GM12865 (cell line): ENCODE data around the gene CGN.

Experiments
- DNase-seq: peaks from one replicate; pipeline ENCODE4 v3.0.0; 2010; ENCODE audit warnings: low read depth
- H3K4me3 ChIP-seq: 2 replicates; pipeline ENCODE4 v1.5.1; 2011; ENCODE audit warnings: mild to moderate bottlenecking, low read depth, low read length, control low read depth
- TF ChIP-seq, protein P1 (sequence below): IDR thresholded peaks from 2 replicates; pipeline ENCODE4 v1.5.1; 2011; ENCODE audit warnings: low read length, control low read depth, low read depth, inconsistent platforms; ENCODE audit not compliant: insufficient read depth; ENCODE audit errors: missing control alignments

The CGN gene

DNA sequence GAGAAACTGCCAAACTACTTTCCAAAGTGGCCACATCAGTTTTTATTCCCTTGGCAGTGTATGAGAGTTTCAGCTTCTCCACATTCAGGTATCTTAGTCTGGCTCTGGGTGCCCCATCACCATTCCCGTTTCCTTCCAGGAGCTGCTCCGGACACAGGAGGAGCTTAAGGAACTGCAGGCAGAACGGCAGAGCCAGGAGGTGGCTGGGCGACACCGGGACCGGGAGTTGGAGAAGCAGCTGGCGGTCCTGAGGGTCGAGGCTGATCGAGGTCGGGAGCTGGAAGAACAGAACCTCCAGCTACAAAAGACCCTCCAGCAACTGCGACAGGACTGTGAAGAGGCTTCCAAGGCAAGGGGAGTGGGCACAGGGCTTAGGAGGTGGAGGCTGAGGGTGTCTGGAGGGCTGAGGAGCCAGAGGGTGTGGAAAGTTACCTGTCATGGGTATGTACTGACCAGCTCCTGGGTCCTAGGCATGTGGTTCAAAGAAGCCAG is 18.1 kb downstream of the CGN start:
- H3K4me3 ChIP-seq, result no peak overlapping the region
- no peak for DNase-seq
- TF ChIP-seq, protein P1, sequence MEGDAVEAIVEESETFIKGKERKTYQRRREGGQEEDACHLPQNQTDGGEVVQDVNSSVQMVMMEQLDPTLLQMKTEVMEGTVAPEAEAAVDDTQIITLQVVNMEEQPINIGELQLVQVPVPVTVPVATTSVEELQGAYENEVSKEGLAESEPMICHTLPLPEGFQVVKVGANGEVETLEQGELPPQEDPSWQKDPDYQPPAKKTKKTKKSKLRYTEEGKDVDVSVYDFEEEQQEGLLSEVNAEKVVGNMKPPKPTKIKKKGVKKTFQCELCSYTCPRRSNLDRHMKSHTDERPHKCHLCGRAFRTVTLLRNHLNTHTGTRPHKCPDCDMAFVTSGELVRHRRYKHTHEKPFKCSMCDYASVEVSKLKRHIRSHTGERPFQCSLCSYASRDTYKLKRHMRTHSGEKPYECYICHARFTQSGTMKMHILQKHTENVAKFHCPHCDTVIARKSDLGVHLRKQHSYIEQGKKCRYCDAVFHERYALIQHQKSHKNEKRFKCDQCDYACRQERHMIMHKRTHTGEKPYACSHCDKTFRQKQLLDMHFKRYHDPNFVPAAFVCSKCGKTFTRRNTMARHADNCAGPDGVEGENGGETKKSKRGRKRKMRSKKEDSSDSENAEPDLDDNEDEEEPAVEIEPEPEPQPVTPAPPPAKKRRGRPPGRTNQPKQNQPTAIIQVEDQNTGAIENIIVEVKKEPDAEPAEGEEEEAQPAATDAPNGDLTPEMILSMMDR, result no peak

DNA sequence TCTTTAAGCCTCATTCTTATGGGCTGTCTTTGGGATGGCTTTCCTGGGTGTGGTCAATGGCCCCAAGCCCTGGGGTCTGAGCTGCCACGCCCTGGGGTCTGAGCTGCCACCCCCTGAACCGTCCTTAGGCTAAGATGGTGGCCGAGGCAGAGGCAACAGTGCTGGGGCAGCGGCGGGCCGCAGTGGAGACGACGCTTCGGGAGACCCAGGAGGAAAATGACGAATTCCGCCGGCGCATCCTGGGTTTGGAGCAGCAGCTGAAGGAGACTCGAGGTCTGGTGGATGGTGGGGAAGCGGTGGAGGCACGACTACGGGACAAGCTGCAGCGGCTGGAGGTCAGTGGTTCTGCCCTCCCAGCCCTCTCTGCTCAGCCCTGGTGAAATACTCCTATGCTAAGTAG is 18.6 kb downstream of the CGN start:
- TF ChIP-seq, protein P1, result no peak
- H3K4me3 ChIP-seq, result no peak overlapping the region
- no peak for DNase-seq

DNA sequence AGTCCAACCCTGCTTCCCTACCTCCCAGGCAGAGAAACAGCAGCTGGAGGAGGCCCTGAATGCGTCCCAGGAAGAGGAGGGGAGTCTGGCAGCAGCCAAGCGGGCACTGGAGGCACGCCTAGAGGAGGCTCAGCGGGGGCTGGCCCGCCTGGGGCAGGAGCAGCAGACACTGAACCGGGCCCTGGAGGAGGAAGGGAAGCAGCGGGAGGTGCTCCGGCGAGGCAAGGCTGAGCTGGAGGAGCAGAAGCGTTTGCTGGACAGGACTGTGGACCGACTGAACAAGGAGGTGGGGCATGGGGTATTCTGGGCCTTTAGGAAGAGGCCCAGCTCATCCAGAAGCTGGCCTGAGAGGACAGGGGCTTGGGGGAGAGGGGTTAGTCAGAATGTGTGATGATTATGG is 19.3 kb downstream of the CGN start:
- TF ChIP-seq, protein P1, result no peak
- no peak for DNase-seq
- H3K4me3 ChIP-seq, result no peak overlapping the region

DNA sequence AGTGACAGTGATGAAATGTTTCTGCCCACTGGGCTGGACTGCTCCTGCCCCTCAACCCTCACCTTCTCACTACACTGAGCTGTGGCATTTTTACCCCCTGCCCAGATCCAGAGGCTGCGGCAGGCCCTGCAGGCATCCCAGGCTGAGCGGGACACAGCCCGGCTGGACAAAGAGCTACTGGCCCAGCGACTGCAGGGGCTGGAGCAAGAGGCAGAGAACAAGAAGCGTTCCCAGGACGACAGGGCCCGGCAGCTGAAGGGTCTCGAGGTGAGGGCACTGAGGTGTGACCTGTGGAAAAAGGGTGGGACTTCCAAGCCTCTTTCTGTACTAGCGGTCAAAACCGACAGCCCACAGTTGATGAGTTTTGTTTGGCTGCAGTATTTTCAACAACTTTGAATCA is 22.7 kb downstream of the CGN start:
- no peak for DNase-seq
- TF ChIP-seq, protein P1, result no peak
- no peak overlapping the region for H3K4me3 ChIP-seq

DNA sequence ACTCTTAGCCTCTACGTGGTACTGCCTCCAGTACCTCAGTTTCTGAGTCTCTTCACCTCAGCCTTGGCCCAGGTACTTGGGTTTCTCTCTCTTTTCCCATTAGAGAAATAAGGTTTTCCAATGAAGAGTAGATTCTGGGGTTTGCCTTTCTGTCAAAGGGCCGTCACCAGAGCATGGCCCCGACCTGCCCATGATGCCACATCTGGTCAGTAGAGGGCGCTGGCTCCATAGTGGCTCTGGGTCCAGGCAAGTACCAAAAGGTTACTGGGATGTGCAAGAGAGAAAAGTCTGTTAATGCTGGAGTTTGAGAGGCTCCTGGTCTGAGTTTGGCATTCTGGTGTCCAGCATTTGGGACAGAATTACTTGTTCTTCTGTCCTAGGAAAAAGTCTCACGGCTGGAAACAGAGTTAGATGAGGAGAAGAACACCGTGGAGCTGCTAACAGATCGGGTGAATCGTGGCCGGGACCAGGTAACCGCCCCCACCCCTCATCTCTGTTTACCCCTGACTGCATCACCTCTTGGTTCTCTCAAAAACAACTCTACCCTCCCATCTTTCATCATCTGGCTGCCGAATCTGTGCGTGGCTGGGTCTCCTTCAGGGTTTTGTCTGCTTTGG is 23.6 kb downstream of the CGN start:
- DNase-seq, result peak; percentile 80
- TF ChIP-seq, protein P1, result peak; percentile 91
- H3K4me3 ChIP-seq, result no peak overlapping the region

DNA sequence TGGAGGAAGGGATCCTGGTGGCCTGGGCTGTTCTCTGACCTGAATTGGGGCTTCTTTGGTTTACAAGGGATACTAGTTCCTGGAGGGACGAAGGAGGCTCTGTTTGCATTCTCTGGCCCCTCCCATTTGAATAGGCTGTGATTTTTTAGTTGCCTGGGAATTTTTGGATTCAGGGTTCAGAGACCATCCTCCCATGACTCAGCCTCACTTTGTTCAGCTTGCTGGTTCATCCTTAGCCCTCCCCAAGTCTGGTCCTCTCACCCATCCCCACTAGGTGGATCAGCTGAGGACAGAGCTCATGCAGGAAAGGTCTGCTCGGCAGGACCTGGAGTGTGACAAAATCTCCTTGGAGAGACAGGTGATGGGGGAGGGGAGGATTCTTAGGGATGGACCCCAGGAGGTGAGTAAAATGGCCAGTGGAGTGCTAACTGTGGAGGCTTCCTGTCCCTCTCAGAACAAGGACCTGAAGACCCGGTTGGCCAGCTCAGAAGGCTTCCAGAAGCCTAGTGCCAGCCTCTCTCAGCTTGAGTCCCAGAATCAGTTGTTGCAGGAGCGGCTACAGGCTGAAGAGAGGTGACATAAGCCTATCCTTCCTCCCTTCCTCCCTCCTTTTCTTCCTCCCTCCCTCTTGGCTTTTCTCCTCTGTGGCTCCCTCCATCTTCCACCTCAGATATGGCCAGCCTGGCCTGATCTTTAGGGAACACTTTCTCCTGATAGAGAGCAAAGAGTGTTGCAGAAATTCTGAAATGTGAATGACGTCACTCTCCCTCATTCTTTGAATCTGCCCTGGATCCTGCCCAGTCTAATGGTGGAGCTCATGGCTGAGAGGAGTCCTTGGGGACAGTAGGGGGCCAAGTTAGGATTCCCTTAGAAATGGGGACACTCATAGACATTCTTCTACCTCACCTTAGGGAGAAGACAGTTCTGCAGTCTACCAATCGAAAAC is 24.4 kb downstream of the CGN start:
- H3K4me3 ChIP-seq, result no peak overlapping the region
- DNase-seq, result no peak
- TF ChIP-seq, protein P1, result no peak
